GM06990 (cell line): ENCODE measurements around the gene VSTM2L.

Experiments
- DNase-seq: peaks from one replicate; pipeline ENCODE4 v3.0.0-alpha.2; 2011; ENCODE audit not compliant: insufficient read length; ENCODE audit errors: extremely low read depth
- H3K27me3 ChIP-seq: replicated peaks from 2 replicates; pipeline ENCODE4 v1.6.0; 2011; ENCODE audit warnings: low read length; ENCODE audit not compliant: control insufficient read depth, insufficient read depth
- H3K36me3 ChIP-seq: 2 replicates; pipeline ENCODE4 v1.5.1; 2011; ENCODE audit warnings: low read length; ENCODE audit not compliant: control insufficient read depth, insufficient read depth
- H3K4me3 ChIP-seq: replicated peaks from 2 replicates; pipeline ENCODE4 v1.5.1; 2011; ENCODE audit warnings: low read depth, mild to moderate bottlenecking, control low read depth, low read length
- TF ChIP-seq, protein P1 (sequence below): IDR thresholded peaks from 2 replicates; pipeline ENCODE4 v1.5.1; 2011; ENCODE audit warnings: low read length, control low read depth, mild to moderate bottlenecking, inconsistent platforms; ENCODE audit not compliant: insufficient read depth, poor library complexity, severe bottlenecking

The VSTM2L gene

DNA sequence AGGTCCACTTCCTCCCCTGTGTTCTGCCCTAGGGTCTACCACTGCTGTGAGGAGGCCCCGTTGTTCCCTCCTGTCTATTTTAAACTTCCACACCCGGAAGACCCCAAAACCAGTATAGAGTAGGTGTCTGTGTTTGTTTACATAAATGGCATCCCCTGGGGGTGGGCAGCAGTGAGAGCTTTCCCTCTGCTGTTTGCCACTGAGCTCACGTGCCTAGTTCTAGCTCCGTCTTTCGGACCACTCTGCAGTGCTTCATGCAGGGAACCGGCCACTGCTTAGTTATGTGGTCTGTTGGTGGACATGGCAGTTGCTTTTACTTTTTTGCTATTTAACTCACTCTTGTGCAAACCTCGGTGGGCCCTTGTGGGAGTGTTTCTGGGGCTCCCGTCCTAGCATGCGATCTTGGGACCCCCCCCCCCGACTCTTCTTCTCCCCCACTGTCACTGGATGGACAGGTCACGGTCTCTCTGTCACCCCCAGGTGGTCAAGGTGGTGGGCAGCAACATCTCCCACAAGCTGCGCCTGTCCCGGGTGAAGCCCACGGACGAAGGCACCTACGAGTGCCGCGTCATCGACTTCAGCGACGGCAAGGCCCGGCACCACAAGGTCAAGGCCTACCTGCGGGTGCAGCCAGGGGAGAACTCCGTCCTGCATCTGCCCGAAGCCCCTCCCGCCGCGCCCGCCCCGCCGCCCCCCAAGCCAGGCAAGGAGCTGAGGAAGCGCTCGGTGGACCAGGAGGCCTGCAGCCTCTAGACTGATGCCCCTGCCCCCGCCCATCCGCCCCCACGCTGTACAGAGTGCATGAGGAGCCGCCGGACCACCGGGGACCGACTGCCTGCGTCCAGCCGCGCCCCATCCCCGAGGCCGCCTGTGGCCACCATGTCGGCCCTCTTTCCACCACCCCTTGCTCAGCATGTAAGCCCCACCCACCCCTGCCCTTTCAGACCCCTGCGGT, 40.9 kb downstream of the VSTM2L start:
- no peak overlapping the region for H3K4me3 ChIP-seq
- no peaks in the 10 kb centered on the region for H3K36me3 ChIP-seq
- no peak for DNase-seq
- H3K27me3 ChIP-seq: no peaks in the 10 kb centered on the region
- TF ChIP-seq, protein P1, sequence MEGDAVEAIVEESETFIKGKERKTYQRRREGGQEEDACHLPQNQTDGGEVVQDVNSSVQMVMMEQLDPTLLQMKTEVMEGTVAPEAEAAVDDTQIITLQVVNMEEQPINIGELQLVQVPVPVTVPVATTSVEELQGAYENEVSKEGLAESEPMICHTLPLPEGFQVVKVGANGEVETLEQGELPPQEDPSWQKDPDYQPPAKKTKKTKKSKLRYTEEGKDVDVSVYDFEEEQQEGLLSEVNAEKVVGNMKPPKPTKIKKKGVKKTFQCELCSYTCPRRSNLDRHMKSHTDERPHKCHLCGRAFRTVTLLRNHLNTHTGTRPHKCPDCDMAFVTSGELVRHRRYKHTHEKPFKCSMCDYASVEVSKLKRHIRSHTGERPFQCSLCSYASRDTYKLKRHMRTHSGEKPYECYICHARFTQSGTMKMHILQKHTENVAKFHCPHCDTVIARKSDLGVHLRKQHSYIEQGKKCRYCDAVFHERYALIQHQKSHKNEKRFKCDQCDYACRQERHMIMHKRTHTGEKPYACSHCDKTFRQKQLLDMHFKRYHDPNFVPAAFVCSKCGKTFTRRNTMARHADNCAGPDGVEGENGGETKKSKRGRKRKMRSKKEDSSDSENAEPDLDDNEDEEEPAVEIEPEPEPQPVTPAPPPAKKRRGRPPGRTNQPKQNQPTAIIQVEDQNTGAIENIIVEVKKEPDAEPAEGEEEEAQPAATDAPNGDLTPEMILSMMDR: no peak

- Histone ChIP-seq H3K36me3 (no peaks in the 10 kb centered on the region), H3K27me3 (no peaks in the 10 kb centered on the region), H3K4me3 (no peak overlapping the region)
- TF ChIP-seq, protein P1: no peak
- no peak for DNase-seq
Measured at GRCh38 chr20:37944456-37944981, 41.6 kb downstream of the VSTM2L start.

DNA sequence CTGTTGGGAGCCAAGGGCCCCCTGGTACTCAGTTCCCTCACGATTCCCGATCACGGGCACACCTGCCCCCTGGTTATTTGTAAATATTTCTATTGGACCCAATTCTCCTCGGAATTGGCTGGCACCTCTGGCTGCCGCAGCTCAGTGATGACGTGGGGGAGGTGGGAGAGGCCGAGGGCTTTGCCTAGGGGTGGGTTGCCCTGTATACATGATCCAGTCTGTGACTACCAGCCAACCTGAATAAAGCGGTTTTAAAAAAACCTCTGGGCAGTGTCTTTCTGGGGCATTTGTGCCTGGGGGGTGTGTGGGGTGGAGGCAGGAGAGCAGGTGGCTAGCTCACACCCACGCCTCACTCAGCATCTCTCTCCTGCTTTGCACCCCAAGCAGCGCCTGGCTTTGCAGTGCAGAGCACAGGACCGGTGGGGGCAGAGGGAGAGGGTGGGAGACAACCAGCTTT, 42.2 kb downstream of the VSTM2L start:
- no peak for DNase-seq
- TF ChIP-seq, protein P1: no peak
- no peaks in the 10 kb centered on the region for H3K36me3 ChIP-seq
- H3K4me3 ChIP-seq: no peak overlapping the region
- no peaks in the 10 kb centered on the region for H3K27me3 ChIP-seq

DNA sequence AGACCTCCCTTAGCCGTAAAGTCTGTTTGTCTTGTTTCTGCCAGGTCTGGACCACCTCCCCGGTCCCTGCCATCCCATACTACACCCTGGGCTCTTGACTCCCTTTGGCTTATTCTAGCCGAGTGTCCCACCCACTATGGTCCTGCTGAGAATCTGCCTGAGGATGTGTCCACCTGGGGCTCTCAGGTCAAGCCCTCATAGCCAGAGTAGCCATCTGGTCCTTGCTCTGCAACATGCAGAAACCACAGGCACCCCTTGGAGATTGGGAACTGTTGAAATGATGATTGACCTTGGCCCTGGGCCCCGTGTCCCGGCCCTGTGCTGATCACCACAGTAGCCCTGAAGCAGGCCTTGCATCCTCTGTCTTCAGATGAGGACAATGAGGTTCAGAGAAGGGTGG, 44.0 kb downstream of the VSTM2L start:
- Histone ChIP-seq H3K27me3 (no peaks in the 10 kb centered on the region), H3K36me3 (no peaks in the 10 kb centered on the region), H3K4me3 (no peak overlapping the region)
- TF ChIP-seq, protein P1: no peak
- DNase-seq: no peak

- H3K27me3 ChIP-seq: no peaks in the 10 kb centered on the region
- DNase-seq: no peak
- no peaks in the 10 kb centered on the region for H3K36me3 ChIP-seq
- H3K4me3 ChIP-seq: no peak overlapping the region
- TF ChIP-seq, protein P1: no peak
Measured at GRCh38 chr20:37947943-37948342, 45.0 kb downstream of the VSTM2L start.
